ENCODE results near the gene SGCD.

DNA sequence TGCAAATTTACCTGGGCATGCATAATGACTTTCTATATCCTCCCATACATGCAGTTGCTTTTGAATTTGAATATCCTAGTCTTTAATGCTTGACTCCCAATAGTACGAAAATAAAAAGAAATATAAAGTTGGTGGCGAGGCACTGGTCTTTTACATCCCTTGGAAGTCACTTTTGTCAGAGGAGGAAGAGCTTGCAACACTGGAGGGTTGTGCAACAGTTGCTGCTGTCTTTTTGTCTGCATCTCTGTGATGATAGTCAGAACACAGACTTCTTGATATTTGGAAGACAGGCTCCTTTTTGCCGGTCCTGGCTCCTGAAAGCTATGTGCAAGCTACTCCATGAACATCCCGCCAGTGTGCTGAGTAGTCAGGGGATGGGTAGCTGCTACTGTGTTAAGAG lies 16.8 kb upstream of the SGCD start:
- TF ChIP-seq EZH2 (IDR thresholded peaks at IDR 0.05; ENCODE audit: insufficient read depth, poor library complexity, severe bottlenecking) (no peak), EZH2phosphoT487 (IDR thresholded peaks at IDR 0.05; ENCODE audit: insufficient read depth, low read depth) (no peak)

Data from GM23248 (cell line).